AG10803 (cell line): ENCODE data around the gene C9orf152.
A peak's percentile ranks its signal among the peaks of the same experiment; 100 is the strongest.

Experiments
- DNase-seq: peaks from one replicate; pipeline ENCODE4 v3.0.0; 2010; ENCODE audit warnings: low read depth
- H3K4me3 ChIP-seq: 2 replicates; pipeline ENCODE4 v1.5.1; 2011; ENCODE audit warnings: mild to moderate bottlenecking, low read length, control low read depth
- TF ChIP-seq, protein P1 (sequence below): conservative IDR thresholded peaks from 2 replicates; pipeline ENCODE4 v1.5.1; 2011; ENCODE audit warnings: mild to moderate bottlenecking, low read length, control low read depth, inconsistent platforms

C9orf152 gene

DNA sequence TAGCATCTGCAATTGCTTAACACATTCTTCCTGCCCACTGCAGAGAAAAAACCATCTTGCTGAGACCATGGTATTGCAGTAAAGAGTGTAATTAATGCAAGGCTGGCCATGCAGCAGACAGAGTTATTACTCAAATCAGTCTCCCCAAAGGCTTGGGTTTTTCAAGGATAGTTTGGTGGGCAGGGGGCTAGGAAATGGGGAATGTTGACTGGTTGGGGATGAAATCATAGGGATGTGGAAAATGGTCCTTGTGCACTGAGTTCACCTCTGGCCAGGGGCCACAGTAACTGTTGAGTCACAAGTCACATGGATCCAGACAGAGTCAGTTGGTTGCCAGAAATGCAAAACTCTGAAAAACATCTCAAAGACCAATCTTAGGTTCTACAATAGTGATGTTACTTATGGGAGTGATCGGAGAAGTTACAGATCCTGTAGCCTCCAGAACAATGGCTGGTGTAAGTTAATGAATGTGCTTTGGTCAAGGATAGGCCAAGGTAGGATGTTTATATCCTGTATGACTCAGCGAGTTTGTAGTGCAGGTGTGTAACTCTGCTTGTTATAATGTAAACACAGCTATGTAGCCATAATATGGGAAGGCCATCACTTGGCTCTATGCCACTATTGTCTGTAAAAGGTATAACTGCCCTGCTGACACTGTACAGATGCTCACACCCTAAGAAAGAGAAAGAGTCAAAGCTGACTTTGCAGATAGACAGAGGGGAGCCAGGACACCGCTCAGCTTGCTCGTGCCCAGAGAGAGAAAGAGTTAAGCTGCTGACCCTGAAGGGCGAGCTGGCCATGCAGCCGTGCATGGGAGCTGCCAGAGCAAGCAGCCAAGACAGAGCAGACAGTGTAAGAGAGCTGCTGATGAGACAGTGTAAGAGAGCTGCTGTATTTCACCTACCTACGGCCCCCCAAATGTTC is 27.2 kb downstream of the C9orf152 start:
- TF ChIP-seq, protein P1, sequence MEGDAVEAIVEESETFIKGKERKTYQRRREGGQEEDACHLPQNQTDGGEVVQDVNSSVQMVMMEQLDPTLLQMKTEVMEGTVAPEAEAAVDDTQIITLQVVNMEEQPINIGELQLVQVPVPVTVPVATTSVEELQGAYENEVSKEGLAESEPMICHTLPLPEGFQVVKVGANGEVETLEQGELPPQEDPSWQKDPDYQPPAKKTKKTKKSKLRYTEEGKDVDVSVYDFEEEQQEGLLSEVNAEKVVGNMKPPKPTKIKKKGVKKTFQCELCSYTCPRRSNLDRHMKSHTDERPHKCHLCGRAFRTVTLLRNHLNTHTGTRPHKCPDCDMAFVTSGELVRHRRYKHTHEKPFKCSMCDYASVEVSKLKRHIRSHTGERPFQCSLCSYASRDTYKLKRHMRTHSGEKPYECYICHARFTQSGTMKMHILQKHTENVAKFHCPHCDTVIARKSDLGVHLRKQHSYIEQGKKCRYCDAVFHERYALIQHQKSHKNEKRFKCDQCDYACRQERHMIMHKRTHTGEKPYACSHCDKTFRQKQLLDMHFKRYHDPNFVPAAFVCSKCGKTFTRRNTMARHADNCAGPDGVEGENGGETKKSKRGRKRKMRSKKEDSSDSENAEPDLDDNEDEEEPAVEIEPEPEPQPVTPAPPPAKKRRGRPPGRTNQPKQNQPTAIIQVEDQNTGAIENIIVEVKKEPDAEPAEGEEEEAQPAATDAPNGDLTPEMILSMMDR: no peak
- DNase-seq: peak; percentile 90
- H3K4me3 ChIP-seq: no peak overlapping the region

DNA sequence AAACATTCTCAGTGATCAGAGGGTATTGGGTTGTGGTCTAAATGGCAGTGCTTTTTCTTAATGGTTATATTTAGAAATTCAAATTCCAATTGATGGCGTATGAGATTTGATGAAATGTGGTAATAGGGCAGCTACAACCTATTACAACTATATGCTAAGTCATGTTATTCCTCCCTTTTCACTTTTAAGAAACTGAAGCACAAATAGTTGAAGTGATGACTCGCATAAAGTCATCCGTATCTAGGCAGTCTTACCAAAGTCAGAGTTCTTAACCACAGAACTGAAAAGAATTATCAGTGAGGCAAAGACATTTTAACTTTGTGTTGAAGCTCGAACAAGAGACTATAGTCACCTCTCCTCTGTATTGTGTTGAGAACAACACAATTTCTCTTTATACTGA is 28.2 kb downstream of the C9orf152 start:
- peak; percentile 82 for DNase-seq
- TF ChIP-seq, protein P1: no peak
- H3K4me3 ChIP-seq: no peak overlapping the region

DNA sequence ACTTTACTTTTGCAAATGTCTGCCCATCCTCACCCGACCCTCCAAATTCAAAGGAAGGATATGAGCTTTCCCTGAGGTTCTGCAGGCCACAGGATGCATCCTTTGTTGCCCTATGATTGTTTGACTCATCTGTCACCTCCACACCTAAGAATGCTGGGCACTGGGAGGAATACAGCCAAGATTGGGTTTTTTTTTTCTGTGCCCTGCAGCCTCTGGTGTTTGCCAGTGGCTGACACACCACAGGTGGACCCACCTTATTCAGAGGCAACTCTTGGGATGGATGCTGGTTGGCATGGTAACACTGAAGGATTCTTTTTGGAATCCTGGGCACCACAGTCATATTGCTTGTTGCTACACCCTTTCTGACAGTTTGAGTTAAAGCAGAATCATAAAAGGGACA is 29.7 kb downstream of the C9orf152 start:
- DNase-seq: no peak
- TF ChIP-seq, protein P1: no peak
- H3K4me3 ChIP-seq: no peak overlapping the region

DNA sequence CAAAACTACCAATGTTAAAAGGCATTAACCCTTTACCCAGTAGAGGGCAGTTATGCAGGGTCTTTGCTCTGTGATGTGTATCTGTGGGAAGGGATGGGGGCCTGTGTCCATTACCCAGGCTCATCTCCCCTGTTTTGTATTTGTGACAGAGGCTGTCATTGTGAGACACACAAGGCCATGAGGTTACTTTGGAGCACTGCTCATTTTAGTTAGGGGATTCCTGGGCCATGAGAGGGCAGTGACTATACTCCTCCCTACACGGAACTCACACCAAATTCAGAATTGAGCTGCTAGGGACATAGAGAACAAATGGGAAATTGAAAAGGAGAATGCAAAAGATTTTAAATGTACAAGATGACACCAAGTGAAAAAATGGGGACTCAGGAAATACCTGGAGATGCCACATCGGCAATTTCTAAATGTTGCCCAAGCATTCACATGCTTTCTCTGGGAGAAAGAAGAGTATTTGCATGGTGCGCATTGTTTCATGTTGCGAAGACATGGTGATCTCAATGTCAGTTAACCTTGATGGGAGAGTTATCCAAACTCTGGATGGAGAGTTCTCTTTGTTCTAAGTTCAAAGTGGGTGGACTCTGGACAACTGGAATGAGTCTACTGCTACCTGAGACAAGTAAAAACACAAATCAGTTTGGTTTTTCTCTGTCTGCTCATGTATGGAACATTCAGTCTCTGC is 32.5 kb downstream of the C9orf152 start:
- no peak for DNase-seq
- TF ChIP-seq, protein P1: no peak
- no peak overlapping the region for H3K4me3 ChIP-seq

DNA sequence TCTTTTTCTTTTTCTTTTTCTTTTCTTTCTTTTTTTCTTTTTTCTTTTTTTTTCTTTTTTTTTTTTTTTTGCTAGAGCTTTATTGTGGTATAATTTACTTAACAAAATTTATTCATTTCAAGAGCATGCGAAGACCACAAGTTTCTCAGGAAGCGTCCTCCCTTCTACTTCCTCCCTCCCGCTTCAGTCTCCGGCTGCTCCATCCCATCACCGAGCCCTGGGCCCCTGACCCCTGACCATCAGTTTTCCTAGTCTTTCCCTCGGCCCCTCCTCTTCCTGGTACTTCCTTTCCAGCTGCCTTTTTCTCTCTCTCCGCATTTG is 34.7 kb downstream of the C9orf152 start:
- H3K4me3 ChIP-seq: no peak overlapping the region
- TF ChIP-seq, protein P1: no peak
- DNase-seq: no peak

DNA sequence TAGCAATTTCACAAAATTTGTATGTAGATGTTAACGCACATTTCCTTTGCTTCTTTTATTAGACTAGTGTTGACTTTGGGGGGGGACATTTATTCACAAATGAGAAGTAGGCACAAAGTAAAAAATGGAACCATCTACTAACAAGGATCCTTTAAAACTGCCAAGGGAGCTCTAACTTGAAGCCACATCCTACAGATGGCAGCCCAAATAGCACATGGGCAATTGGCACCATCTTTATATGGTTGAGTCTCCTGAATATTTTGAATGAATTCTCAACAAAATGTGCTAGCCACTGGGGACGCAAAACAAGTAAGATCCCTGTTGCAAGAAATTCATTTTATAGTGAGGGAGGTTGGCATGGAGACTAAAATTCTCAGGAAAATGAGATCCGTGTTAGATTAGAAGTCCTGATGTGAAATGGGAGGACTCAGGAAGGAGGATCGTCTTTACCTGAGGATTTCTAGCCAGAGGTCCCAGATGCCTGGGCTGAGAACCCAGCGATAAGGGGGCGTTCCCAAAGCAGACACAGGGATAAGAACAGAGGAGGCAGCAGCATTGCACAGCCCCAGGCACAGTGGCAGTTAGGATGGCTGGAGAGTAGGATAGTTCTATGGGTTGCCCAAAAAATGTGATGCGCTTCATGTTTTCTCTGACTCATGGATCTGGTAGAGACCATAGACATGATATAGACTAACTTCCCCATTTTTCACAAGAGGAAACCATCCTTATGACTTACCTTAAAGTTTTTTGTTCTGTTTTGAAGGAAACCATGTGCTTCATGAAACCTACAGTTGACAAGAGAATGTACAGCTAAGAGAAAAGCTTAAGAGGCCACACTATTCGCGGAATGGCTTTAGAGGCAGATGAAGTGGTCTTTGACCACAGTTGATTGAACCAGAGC is 37.4 kb downstream of the C9orf152 start:
- H3K4me3 ChIP-seq: no peak overlapping the region
- TF ChIP-seq, protein P1: no peak
- DNase-seq: no peak
